ENCODE measurements around the gene XRCC4.

Gene XRCC4

DNA sequence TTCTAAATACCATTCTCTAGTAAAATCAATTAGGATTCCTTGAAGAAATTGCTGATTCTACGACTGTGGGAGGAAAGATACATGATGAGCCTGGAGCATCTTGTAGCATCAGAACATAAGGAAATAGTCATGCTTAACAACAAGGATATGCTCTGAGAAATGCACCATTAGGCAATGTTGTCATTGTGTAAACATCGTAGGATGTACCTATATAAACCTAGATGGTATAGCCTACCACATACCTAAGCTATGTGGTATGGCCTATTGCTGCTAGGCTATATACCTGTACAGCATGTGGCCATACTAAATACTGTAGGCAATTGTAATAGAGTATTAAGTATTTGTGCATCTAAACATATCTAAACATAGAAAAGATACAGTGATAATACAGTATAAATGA is 316.8 kb downstream of the XRCC4 start:
- no peak for DNase-seq

DNA sequence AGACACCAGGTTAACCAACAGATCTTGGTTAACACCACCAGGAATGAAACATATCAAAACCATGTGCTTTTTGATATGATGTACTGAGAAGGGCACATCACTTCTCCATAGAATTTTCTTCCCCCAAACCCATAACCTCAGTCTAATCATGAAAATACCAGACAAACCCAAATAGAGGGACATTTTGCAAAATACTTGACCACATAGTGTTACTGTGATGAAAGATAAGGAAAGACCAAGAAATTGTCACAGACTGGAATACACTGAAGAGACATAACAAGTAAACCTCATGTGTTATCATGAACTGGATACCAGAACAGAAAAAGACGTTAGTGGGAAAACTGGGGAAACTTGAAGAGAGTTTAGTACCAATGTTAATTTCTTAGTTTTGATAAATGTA is 319.3 kb downstream of the XRCC4 start:
- no peak for DNase-seq

- no peak for DNase-seq
Observed at GRCh38 chr5:83397658-83398057, 320.3 kb downstream of the XRCC4 start.

- DNase-seq: no peak
Observed at GRCh38 chr5:83400241-83400640, 322.9 kb downstream of the XRCC4 start.

DNA sequence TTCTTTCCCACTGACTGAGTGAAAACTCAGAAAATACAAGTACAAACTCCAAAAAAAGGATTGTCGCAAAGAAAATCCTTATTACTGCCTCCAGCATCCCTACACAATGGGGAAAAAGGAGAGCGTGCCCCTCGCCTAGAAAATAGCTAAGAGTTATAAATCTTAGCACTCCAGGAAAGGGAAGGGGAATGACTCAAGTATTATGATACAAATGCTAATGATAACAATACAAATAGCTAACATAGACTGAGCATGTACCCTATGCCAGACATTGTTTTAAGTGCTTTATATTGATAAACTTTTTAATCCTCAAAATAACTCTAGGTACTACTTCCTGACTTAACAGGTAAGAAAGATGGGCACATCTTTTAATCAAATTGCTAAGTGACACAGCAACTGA is 323.4 kb downstream of the XRCC4 start:
- no peak for DNase-seq

GRCh38 chr5:83401122-83401731 is 323.9 kb downstream of the XRCC4 start:
- no peak for DNase-seq

DNA sequence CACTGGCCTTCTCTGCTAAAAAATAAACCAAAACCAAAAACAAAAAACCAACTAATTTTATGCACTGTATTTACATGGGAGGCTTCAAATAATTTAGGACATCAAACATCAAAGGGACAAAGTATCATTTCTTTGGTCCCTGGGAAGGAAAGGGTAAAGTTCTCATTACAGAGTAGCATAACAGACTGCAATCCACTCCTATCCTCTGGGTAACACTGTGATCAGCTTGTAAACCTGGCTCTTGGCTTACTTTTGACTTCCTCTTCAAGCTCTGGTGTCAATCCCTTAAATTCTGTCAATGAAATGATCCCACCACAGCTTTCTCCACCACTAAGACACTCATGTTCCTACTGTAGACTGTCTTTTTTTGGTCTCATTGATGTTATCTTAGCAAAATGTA is 324.4 kb downstream of the XRCC4 start:
- DNase-seq: no peak

Data from activated effector memory CD4-positive, alpha-beta T cell treated with anti-CD3 and anti-CD28 coated beads, Interleukin-2, amount 50 U/mL, for 16 hours (primary cell).